ENCODE measurements around the gene DTD1.
A peak's percentile ranks its signal among the peaks of the same experiment; 100 is the strongest.

The DTD1 gene

GRCh38 chr20:18718129-18718528, 130.3 kb downstream of the DTD1 start:
- TF ChIP-seq, protein P1, sequence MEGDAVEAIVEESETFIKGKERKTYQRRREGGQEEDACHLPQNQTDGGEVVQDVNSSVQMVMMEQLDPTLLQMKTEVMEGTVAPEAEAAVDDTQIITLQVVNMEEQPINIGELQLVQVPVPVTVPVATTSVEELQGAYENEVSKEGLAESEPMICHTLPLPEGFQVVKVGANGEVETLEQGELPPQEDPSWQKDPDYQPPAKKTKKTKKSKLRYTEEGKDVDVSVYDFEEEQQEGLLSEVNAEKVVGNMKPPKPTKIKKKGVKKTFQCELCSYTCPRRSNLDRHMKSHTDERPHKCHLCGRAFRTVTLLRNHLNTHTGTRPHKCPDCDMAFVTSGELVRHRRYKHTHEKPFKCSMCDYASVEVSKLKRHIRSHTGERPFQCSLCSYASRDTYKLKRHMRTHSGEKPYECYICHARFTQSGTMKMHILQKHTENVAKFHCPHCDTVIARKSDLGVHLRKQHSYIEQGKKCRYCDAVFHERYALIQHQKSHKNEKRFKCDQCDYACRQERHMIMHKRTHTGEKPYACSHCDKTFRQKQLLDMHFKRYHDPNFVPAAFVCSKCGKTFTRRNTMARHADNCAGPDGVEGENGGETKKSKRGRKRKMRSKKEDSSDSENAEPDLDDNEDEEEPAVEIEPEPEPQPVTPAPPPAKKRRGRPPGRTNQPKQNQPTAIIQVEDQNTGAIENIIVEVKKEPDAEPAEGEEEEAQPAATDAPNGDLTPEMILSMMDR (IDR thresholded peaks at IDR 0.05; ENCODE audit: low read depth, low read length, missing control alignments), result peak; percentile 14
- DNase-seq (ENCODE audit: extremely low read depth, low read depth), result no peak
- H3K4me3 ChIP-seq (replicated peaks; ENCODE audit: low read depth, low read length), result no peak overlapping the region

DNA sequence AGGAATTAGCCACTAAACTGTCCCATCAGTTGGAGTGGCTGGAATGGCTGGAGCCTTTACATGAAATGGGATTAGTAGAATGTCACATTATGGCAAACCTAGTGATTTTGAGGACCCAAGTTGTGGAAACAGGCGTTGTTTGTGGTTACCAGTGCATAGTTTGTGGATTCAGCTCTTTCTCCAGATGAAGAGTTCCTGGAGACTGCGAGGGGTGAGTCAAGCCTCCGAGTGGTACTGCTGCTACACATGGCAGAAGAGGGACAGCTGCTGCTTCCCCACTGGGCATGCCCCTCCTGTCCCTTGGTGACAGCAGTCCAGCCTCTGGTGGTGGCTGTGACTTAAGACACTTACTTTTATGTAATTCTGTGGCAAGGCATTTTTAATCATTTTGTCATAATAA, 131.6 kb downstream of the DTD1 start:
- TF ChIP-seq, protein P1 (IDR thresholded peaks at IDR 0.05; ENCODE audit: low read depth, low read length, missing control alignments), result no peak
- DNase-seq (ENCODE audit: extremely low read depth, low read depth), result no peak

DNA sequence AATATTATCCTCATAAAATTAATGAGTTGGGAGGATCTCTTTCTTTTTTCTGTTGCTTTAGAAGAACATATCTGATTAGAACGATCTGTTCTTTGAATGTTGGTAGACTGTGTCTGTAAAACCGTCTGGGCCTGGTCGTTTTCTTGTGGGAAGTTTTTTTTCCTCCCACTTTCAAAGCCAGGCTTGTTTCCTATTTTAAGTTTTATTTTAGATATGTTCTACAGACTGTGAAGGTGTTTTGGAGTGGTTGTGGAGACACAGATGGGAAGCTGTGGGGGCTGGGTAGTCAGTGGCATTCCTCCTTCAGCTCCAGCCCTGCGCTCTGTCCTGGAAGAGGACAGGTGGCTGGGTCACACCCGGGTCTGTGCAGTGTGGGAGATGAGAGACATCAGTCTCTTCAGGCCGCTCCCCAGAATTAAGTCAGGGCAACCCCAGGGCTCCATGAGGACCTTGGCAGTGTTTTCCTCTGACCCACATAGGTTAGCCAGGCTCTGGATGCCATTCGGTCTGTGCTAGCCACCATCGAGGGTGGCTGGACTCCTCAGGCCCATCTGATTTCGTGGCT, 133.8 kb downstream of the DTD1 start:
- TF ChIP-seq, protein P1 (IDR thresholded peaks at IDR 0.05; ENCODE audit: low read depth, low read length, missing control alignments), result no peak
- no peak for DNase-seq (ENCODE audit: extremely low read depth, low read depth)
- no peak overlapping the region for H3K4me3 ChIP-seq (replicated peaks; ENCODE audit: low read depth, low read length)

More for the DNA sequence above, 131.6 kb downstream of the DTD1 start:
- no peak overlapping the region for H3K4me3 ChIP-seq (replicated peaks; ENCODE audit: low read depth, low read length)

GRCh38 chr20:18722371-18722770, 134.5 kb downstream of the DTD1 start:
- no peak for DNase-seq (ENCODE audit: extremely low read depth, low read depth)
- no peak overlapping the region for H3K4me3 ChIP-seq (replicated peaks; ENCODE audit: low read depth, low read length)
- TF ChIP-seq, protein P1 (IDR thresholded peaks at IDR 0.05; ENCODE audit: low read depth, low read length, missing control alignments), result no peak

- no peak for DNase-seq (ENCODE audit: extremely low read depth, low read depth)
- no peak overlapping the region for H3K4me3 ChIP-seq (replicated peaks; ENCODE audit: low read depth, low read length)
- TF ChIP-seq, protein P1 (IDR thresholded peaks at IDR 0.05; ENCODE audit: low read depth, low read length, missing control alignments), result no peak
These were observed 136.2 kb downstream of the DTD1 start for GRCh38 chr20:18724077-18724476.

GRCh38 chr20:18724788-18725464, 137.1 kb downstream of the DTD1 start:
- DNase-seq (ENCODE audit: extremely low read depth, low read depth), result no peak
- TF ChIP-seq, protein P1 (IDR thresholded peaks at IDR 0.05; ENCODE audit: low read depth, low read length, missing control alignments), result no peak
- H3K4me3 ChIP-seq (replicated peaks; ENCODE audit: low read depth, low read length), result no peak overlapping the region
